Stimulated activated CD4-positive, alpha-beta T cell treated with anti-CD3 and anti-CD28 coated beads, Interleukin-4, amount 100 ng/mL, for 1 hour (primary cell): ENCODE results near the gene SNAPC2.
A peak's percentile ranks its signal among the peaks of the same experiment; 100 is the strongest.

Experiments
- DNase-seq: peaks from one replicate; pipeline ENCODE4 v3.0.0-alpha.2; 2020

SNAPC2 gene, protein sequence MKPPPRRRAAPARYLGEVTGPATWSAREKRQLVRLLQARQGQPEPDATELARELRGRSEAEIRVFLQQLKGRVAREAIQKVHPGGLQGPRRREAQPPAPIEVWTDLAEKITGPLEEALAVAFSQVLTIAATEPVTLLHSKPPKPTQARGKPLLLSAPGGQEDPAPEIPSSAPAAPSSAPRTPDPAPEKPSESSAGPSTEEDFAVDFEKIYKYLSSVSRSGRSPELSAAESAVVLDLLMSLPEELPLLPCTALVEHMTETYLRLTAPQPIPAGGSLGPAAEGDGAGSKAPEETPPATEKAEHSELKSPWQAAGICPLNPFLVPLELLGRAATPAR

DNA sequence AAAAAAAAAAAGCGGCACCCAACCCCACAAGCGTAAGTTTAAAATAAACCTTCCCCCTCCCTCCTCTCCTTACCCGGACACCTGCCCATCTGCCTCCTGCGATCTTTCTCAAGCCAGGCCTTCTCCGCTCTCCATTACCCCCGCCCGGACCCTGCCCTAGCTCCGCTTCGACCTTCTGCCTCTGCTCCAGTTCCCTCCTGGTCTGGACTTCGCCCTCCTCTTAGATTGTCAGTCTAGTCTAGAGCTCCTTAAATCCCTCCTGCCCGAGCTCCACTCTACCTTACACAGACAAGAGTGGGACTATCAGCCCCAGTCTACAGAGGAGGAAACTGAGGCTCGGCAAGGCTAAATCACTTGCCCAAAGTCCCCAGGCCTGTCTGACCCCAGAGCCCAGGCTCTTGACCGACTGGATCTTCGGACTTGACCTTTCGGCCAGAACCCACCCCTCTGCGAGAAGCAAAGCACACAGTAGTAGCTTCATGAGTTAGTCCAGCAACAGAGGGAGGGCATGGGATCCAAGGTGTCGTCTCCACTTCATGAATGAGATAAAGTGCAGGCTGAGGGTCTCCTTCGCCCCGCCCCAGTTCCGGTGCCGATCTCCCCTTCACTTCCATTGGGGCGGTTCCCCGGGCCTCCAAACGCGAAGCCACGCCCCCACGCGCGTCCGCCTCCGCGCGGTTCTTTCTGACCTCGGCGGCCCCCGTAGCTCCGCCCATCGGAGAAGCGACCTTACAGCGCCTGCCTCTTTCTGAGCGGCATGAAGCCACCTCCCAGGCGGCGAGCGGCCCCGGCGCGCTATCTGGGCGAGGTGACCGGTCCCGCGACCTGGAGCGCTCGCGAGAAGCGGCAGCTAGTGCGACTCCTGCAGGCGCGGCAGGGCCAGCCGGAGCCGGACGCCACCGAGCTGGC, at the start of gene SNAPC2:
Gene SNAPC2 (plus strand): TSS at position 729 of the 909 bp plus-strand sequence. CDS start 29 bp downstream, at position 758.
- DNase-seq, result peak; percentile 96

DNA sequence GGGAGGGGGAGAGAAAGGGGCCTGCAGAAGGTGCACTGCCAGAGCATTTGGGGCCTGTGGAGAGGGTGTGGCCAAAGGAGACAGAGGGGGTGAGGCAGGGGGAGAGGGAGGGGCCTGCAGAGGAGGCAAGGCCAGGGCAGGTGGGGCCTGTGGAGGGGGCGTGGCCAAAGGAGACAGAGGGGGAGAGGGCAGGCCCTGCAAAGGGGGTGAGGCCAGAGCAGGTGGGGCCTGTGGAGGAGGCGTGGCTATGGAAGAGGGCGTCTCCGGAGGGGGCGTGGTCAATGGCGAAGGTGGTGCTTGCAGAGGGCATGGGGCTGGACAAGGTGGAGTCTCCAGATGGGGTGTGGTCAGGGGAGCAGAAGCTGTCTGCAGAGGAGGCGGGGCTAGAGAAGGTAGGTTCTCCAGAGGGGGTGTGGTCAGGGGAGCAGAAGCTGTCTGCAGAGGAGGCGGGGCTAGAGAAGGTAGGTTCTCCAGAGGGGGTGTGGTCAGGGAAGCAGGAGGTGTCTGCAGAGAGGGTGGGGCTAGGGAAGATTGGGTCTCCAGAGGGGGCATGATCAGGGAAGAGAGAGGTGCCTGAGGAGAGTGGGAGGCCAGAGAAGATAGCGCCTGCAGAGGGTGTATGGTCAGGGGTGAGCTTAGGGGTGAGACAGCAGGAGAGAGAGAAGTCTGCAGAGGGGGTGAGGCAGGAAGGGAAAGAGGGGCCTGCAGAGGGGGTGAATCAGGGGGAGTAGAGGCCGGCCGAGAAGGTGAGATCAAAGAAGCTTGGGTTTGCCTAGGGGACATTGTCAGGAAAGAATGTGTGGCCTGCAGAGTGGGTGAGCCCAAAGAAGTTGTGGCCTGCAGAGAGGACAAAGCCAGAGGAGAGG, 49.3 kb upstream of the SNAPC2 start:
- DNase-seq, result peak; percentile 37

DNA sequence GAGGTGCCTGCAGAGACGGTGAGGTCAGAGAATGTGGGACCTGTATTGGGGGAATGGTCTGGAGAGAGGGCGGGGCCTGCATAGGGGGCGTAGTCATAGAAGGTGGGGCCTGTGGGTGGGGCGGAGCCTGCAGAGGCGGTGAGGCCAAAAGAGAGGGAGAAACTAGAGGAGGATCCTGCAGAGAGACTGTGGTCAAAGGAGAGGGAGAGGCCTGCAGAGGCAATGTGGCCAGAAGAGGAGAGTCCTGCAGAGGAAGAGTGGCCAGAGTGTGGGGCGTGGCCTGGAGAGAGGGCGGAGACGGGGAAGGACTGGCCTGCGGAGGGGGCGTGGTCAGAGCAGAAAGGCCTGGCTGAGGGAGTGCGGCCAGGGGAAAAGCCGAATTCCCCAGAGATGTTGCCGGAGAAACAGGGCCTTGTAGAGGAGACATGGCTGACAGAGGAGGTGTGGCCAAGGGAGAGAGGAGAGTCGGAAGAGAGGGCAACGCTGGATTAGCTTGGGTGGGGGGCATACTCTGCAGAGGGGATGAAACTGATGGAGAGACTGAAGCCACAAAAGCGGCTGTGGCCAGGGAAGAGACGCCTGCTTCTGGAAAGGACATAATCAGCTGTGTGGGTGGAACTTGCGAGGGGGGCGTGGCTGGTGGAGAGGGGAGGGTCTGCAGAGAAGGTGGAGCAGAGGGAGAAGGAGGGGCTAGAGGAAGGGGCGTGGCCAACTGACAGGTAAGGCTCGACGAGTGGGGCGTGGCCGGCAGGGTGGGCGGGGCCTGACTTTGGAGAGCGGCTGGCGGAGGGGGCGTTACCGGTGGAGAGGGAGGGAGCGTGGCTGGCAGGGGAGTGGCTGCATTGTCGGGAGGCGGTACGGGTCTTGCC, 48.5 kb upstream of the SNAPC2 start:
- peak; percentile 81 for DNase-seq

DNA sequence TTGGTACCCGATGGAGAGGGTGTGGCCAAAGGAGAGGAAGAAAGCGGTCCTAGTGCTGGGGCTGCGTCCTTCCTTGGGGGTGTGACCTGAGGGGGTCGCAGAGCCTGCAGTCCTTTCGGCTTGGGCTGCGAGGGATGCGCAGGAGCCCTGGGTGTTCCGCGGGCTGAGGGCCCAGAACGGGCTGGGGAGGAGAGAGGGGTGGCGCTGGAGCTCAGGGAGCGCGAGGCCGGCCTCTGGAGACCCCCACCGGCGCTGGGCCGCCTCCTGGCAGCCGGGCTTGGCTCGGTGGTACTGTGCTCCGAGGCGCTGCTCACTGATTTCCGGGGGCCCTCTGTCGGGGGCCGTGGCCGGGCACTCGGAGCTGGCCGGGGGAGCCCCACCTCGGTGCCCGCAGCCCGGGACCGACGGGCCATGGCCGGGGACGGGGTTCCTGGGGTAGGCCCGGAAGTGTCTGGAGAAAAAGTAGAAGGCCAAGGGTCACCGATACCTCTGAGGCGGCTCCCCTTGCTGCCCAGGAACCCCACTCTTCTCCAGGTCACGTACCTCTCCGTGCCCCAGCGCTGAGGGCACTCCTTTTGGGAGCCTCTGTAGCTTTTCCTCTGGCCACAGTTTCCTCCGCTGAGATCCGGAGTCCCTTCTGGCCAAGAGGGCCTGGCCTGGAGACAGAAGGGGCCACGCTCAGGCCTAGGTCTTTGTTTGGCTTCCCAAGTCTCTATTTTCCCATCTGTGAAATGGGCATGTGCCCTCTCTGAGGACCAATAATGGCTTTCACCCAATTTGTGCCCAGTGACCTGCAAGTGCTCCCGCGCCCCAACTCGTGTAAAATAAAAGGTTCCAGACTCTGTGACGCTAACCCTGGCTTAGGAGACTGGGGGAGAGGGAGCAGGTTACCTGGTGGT, 47.6 kb upstream of the SNAPC2 start:
- DNase-seq, result no peak

DNA sequence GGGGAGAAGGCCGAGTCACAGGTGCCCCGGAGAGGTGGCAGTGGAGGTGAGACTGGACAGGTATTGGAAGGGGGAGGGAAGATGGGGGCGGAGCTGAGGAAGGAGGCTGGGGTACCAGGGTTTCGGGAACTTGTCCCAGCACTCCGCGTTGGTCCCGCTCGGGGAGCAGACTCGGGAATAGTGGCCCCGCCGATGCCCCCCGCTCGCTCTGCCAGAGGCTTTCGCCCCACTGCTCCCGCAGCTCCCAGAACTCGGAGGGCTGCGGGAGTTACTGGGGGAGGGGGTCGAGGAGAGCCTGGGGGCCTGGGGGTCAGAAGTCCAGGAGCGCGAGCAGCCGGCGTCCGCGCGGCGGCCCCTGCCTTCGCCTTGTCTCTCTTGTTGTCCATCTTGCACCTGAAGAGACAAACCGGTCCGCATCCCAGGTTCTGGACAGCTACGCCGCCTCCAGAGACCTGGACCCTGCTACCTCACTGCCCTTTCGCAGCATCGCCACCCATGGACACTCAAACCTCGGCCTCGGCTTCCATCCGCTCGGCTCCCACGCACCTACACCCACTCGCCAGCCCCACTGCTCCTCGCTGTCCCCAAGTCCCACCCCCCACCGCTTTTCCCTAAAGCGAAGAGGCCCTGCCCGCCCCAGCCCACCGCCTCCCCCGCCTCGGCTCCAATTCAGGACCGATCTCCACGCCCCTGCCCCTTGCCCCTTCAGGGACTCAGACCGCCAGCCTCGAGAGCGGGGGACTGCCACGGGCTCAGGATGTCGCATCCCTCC, 46.6 kb upstream of the SNAPC2 start:
- DNase-seq, result no peak

DNA sequence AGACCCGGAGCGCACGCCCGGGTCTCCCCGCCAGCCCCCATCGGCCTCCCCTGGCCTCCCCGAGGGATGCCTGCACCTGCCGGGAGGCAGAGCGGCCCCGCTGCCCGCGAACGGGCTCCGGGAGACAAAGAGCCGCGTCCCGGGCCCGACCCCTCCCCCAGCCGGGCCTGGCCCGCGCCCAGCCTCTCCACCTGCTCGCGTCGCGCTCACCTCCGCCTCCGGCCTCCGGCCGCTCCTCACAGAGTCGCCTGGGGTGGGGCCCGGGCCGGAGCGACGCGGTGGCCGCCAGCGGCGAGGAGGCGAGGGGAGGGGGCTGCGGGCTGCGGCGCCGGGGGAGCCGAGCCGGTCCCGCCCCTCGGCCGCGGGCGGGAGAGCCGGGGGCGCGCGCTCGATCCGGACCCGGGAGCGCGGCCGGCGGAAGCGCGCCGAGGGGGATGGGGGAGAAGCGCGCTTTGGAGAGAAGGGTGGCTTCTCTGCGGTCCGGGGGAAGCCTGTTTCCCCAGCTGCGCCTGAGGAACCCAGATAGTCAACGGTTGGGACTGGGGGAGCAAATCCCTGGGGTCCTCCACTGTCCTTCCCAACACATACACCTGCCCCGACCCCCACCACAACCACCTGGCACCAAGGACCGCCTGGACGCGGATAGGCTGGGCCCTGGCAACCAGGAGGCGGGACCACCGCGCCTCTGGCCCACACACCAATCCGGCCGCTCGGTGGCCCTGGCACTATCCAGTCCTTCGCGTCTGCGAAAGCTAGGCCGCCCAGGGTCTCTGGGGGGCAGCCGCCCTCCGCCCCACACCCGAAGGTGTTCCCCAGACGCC, 45.9 kb upstream of the SNAPC2 start, which contains the start of gene PRR36:
Gene PRR36 (minus strand): TSS at position 315 of the 821 bp plus-strand sequence. CDS start 701 bp downstream, outside the sequence.
- DNase-seq, result no peak

DNA sequence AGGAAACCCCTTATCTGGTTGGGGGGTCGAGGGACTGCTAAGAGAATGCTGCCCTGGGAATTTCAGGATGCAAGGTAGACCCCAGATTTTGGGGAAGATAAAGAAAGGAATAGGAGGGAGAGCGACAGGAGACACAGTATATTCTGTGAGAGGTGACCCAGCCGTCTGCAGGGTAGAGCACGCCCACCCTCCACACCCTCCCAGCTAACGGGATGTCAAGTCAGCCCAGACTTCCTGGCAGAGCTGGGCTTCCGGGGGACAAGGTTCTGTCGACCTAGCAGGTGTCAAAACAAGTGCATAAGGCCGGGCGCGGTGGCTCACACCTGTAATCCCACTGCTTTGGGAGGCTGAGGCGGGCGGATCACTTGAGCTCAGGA, 45.3 kb upstream of the SNAPC2 start:
- no peak for DNase-seq

DNA sequence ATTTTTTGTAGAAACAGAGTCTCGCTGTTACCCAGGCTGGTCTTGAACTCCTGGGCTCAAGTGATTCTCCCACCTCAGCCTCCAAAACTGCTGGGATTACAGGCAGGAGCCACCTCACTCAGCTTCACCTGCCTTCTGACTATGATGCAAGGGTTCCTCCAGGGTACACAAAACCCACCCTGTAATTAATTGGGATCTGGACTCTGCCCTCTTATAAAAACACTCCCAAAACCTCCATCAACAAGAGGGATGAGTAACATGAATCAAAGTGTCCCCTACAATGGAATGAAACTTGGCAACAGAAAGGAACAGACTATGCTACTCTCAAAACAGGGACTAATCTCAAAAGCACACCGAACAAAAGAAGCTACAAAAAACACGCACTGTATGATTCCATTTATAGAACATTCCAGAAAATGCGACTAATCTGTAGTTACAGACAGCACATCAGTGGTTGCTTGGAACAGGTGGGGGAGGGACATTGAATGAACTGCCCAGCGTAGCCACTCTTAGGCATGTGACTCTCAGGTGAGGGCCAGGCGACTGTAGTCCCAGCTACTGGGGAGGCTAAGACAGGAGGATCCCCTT, 42.8 kb upstream of the SNAPC2 start:
- no peak for DNase-seq

DNA sequence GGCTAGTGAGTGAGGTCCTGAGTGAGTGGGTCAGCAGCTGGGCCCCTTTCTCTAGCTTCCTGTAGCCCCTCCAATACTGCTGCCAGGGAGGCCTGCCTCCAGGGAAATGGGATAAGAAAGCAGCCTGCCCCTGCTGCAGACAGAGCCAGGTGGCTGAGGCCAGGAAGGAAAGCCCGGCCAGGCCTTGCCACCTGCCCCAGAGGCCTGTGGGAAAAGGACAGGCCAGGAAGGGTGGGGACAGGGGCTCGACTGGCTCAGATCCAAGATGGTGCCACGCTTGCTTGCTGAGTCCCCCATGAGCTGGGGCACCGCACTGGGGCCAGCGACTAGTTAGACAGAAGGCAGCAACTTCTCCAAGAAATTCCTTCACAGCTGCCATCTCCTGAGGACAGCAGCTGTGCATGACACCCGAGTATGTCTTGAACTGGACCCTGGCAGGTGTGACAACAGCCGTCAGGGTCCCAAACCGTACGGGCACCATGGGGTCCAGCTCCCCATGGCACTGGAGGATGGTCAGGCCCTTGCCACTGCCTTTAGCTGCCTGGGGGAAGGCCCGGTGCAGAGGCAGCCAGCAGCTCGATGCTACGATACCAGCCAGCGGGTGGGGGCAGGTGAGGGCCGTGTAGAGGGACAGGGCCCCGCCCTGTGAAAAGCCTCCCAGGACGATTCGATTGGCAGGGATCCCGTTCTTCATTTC, 40.9 kb upstream of the SNAPC2 start:
- no peak for DNase-seq

DNA sequence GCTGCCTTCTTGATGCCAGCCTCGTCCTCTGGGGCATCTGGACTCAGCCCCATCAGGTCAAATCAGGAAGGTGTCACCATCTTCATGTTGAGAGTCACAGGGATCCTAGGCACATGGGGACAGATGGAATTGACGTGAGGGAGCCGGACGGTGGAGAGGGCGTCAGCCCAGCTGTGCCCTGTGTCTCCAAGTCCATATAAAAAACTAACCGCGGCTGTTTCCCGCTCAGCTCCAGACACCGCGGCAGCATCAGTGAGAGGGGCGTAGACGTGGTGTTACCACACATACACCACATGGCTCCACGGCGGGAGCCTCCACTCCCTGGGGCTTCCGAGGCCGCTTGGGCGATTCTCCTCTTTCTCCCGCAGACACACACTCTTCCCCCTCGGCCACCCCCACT, 40.3 kb upstream of the SNAPC2 start:
- no peak for DNase-seq

DNA sequence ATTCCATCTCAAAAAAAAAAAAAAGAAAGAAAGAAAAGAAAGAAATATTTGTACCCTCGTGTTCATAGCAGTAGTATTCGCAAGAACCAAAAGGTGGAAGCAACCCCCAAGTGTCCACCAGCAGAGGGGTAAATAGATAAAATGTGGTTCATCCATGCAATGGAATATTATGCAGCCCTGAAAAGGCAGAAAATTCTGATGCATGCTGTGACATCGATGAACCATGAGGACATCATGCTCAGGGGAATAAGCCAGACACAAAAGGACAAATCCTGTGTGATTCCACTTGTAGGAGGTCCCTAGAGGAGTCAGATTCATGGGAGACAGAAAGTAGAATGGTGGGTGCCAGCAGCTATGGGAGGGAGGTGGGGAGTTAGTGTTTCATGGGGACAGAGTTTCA, 38.2 kb upstream of the SNAPC2 start:
- DNase-seq, result no peak

DNA sequence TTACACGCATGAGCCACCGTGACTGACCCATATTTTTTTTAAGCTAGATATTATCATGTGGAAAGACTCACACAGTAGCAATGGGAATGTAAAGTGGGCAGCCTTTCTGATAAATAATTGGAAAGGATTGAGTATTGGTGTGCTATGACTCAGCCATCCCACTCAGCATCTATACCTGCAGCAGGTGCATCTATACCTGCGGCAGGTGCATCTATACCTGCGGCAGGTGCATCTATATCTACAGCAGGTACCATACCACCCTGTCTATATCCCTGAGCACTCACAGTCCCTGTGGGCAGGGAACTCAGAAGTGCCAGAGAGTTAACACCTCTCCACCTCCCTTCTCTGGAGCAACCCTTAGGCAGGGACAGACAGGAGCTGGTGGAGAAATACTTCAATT, 37.0 kb upstream of the SNAPC2 start:
- no peak for DNase-seq

DNA sequence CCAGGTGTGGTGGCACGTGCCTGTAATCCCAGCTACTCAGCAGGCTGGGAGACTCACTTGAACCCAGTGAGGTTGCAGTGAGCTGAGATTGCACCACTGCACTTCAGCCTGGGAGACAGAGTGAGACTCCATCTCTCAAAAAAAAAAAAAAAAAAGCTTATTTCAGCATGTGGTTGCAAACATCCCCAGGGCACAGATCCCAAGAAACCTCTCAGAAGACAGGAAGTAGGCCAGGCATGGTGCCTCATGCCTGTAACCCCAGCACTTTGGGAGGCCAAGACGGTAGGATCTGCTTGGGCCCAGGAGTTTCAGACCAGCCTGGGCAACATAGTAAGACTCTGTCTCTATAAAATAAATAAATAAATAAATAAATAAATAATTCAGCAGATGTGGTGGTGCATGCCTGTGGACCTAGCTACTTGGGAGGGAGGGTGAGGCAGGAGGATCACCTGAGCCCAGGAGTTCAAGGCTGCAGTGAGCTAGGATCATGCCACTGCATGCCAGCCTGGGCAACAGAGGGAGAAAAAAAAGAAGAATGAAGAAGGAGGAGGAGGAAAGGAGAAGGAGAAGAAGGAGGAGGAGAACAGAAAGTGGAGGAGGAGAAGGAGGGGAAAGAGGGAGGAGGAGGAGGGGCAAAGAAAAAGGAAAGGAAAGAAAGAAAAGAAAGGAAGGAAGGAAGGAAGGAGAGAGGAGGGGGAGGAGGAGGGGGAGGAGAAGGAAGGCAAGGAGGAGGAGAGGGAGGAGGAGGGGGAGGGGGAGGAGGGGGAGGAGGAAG, 36.2 kb upstream of the SNAPC2 start:
- DNase-seq, result no peak

DNA sequence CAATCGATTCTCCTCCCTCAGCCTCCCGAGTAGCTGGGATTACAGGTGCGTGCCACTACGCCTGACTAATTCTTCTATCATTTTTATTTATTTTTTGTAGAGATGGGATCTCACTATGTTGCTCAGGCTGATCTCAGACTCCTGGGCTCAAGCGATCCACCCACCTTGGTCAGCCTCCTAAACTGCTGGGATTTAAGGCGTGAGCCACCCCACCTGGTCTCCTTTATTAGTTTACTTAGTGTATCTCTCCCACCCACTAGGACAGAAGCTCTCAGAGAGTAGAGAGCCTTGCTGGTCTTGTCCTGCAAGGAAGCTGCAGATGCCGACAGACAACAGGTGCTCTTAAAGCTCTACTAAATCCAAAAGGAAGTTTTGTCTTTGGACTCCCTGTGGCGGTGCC, 34.3 kb upstream of the SNAPC2 start:
- DNase-seq, result no peak

DNA sequence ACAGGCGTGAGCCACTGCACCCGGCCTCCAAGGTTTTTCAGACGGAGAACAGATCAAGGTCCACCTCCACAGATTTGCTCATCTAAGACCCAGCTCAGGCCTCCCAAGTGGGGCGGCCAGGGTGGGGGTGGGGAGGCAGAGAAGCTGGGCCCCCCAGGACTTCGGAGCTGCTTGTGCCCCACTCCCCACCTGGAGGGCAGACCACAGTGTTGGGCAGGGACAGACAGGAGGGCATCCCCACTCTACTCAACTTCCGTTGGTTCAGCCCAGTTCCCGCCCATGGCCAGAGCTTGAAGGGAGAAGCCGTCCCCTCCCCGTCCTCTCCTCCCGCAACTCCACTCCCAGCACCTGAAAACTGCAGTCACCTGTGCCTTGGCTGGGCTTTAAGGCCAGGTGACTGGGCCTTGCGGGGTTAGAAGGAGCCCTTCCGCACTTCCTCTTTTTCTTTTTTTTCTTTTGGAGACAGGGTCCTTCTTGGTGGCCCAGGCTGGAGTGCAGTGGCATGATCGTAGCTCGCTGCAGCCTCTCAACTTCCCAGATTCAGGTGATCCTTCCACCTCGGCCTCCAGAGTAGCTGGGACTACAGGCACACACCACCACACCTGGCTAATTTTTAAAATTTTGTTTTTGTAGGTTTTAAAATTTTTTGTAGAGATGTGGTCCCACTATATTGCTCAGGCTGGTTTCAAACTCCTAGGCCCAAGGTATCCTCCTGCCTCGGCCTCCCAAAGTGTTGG, 32.6 kb upstream of the SNAPC2 start:
- DNase-seq, result no peak

DNA sequence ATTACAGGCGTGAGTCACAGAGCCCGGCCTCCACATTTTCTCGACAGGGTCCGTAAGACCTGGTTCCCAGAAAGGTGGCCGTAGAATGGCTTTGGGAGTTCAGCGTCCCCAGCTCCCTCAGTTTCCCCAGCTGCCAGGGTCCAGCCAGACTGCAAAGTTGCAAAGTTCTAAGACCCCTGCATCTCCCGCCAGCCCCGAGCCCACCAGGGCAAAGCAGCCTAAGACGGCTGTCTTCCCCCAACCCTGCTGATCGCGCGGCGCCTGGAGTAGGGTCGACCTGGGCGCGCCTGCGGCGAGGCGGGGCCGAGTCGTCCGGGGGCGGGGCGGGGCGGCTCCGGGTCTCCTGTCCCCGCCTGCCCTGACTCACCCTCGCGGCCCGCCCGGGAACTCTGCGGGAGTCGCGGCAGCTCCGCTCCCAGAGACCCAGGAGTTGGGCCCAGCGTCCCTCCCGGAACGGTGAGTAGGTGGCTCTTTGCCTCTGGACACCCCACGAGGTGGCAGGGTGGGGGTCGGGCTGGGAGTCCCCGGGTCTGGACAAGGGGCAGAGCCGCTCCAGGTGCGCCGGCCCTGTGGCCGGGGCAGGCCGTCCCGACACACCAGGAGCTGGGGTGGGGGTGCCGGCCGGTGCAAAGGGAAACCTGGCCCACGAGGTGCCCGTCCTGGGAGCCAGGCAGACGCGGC, 31.9 kb upstream of the SNAPC2 start, which contains the start of gene LRRC8E:
Gene LRRC8E (plus strand): TSS at position 366 of the 681 bp plus-strand sequence. CDS start 7,094 bp downstream, outside the sequence.
- DNase-seq, result peak; percentile 62
